ENCODE results near the gene RNU6-1.
A peak's percentile ranks its signal among the peaks of the same experiment; 100 is the strongest.

Gene RNU6-1

GRCh38 chr15:67839929-67840748 lies at the start of gene RNU6-1:
RNU6-1 (minus strand) TSS chr15:67840045.
- peaks cover 50% of the 10 kb centered on the region for H3K27me3 Mint-ChIP-seq (ENCODE audit: low read depth, poor library complexity)
- peaks cover 3% of the 10 kb centered on the region for H3K9me3 Mint-ChIP-seq
- TF ChIP-seq, protein P1, sequence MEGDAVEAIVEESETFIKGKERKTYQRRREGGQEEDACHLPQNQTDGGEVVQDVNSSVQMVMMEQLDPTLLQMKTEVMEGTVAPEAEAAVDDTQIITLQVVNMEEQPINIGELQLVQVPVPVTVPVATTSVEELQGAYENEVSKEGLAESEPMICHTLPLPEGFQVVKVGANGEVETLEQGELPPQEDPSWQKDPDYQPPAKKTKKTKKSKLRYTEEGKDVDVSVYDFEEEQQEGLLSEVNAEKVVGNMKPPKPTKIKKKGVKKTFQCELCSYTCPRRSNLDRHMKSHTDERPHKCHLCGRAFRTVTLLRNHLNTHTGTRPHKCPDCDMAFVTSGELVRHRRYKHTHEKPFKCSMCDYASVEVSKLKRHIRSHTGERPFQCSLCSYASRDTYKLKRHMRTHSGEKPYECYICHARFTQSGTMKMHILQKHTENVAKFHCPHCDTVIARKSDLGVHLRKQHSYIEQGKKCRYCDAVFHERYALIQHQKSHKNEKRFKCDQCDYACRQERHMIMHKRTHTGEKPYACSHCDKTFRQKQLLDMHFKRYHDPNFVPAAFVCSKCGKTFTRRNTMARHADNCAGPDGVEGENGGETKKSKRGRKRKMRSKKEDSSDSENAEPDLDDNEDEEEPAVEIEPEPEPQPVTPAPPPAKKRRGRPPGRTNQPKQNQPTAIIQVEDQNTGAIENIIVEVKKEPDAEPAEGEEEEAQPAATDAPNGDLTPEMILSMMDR (IDR thresholded peaks at IDR 0.05) = no peak
- H3K27ac Mint-ChIP-seq = peak within 1 kb of the TSS; percentile 100
- H3K4me3 Mint-ChIP-seq = peak within 1 kb of the TSS; percentile 93
- no peaks in the 10 kb centered on the region for H3K36me3 Mint-ChIP-seq (ENCODE audit: low read depth)
- H3K4me1 Mint-ChIP-seq = peaks cover 70% of the 10 kb centered on the region
- peak; percentile 93 for DNase-seq

GRCh38 chr15:67887776-67888175 lies 47.9 kb upstream of the RNU6-1 start:
- peaks cover 29% of the 10 kb centered on the region for H3K4me1 Mint-ChIP-seq
- peaks cover 7% of the 10 kb centered on the region for H3K36me3 Mint-ChIP-seq (ENCODE audit: low read depth)
- peak overlapping the region; percentile 7 for H3K27ac Mint-ChIP-seq
- H3K27me3 Mint-ChIP-seq (ENCODE audit: low read depth, poor library complexity) = no peaks in the 10 kb centered on the region
- DNase-seq = no peak
- TF ChIP-seq, protein P1 (IDR thresholded peaks at IDR 0.05) = no peak
- no peak overlapping the region for H3K4me3 Mint-ChIP-seq
- peaks cover 21% of the 10 kb centered on the region for H3K9me3 Mint-ChIP-seq

DNA sequence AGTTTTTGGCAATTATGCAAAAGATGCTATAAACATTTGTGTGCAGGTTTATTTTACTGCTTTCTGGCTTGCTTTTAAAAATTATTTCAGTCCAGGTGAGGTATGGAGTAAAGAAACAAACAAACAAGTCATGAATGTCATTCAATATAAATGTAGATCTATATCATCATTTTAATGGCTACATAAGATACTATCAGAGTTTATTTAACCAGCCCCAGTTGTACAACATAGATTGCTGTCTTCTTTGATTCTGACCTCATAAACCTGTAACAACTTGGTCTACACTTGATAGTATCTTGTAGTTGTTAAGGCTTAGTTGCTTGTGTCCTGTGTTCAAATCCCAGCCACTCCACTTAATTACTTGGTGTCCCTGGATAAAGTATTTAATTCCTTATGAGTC lies 46.0 kb upstream of the RNU6-1 start:
- no peak for DNase-seq
- Mint-ChIP-seq H3K36me3 (ENCODE audit: low read depth) (peaks cover 7% of the 10 kb centered on the region), H3K4me3 (no peak overlapping the region), H3K9me3 (peaks cover 16% of the 10 kb centered on the region), H3K27me3 (ENCODE audit: low read depth, poor library complexity) (no peaks in the 10 kb centered on the region), H3K27ac (no peak overlapping the region), H3K4me1 (peaks cover 45% of the 10 kb centered on the region)
- TF ChIP-seq, protein P1 (IDR thresholded peaks at IDR 0.05) = no peak

- peaks cover 10% of the 10 kb centered on the region for H3K9me3 Mint-ChIP-seq
- TF ChIP-seq, protein P1 (IDR thresholded peaks at IDR 0.05) = no peak
- H3K27ac Mint-ChIP-seq = no peak overlapping the region
- H3K4me3 Mint-ChIP-seq = peak overlapping the region; percentile 72
- peaks cover 48% of the 10 kb centered on the region for H3K4me1 Mint-ChIP-seq
- peaks cover 3% of the 10 kb centered on the region for H3K27me3 Mint-ChIP-seq (ENCODE audit: low read depth, poor library complexity)
- H3K36me3 Mint-ChIP-seq (ENCODE audit: low read depth) = peaks cover 6% of the 10 kb centered on the region
- no peak for DNase-seq
Observed at GRCh38 chr15:67885175-67885523, 45.3 kb upstream of the RNU6-1 start.

DNA sequence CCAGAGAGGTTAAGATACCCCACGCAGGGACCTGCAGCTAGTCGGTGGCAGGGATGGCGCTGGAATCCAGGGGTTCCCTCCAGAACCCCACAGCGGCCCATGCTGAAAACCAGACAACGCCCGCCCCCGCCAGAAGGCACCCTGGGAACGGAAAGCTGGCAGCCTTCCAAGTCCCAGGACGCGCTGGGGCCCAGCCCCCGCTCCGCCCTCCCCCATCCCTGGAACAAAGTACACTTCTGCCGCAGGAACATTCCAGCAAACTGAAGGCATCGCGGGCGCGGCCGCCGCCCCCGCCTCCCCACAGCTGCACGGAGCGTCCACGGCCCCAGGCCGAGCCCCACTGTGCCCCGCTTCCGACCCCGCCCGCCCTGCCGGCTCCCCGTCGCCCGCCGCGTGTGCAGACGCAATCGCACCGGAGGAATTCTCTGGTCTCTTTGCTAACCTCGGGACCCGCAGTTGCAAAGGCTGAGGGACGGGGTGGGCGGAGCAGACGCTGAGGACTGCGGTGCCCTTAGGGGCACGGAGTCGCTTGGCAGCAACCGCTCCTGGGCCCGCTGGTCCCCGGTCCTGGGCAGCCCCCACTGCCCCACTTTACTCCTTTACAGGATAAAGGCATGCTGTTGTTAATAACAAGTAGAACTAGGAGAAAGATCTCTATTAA lies 44.8 kb upstream of the RNU6-1 start:
- H3K27me3 Mint-ChIP-seq (ENCODE audit: low read depth, poor library complexity) = peaks cover 5% of the 10 kb centered on the region
- H3K9me3 Mint-ChIP-seq = peaks cover 5% of the 10 kb centered on the region
- TF ChIP-seq, protein P1 (IDR thresholded peaks at IDR 0.05) = no peak
- DNase-seq = peak; percentile 78
- H3K27ac Mint-ChIP-seq = no peak overlapping the region
- H3K36me3 Mint-ChIP-seq (ENCODE audit: low read depth) = peaks cover under 1% of the 10 kb centered on the region
- peak overlapping the region; percentile 72 for H3K4me3 Mint-ChIP-seq
- peaks cover 51% of the 10 kb centered on the region for H3K4me1 Mint-ChIP-seq
